Activated CD8-positive, alpha-beta memory T cell treated with anti-CD3 and anti-CD28 coated beads for 36 hours (primary cell): Measurements from ENCODE around the gene SLC7A5. TPM values are rescaled to one million over a fixed set of nuclear protein-coding genes. Genes with fewer than 3 reads are reported as not detected.
"Not testable (repeated sequence)": the region's sequence is repeated elsewhere in the genome, so short reads cannot be mapped to it uniquely, and the experiment has no call there.

Experiments
- CTCF ChIA-PET: fragments of 350-600 bp; sonication (Branson Sonifier 250); formaldehyde crosslinking; loops from one replicate; lab custom pipeline; 2021; ENCODE audit warnings: antibody characterized with exemption; lab: Charles Lee
- POLR2A ChIA-PET: fragments of 350-600 bp; sonication (Branson Sonifier 250); formaldehyde crosslinking; loops from one replicate; lab custom pipeline; 2021; ENCODE audit warnings: antibody characterized with exemption; lab: Charles Lee
- total RNA-seq, 2 experiments: library from RNA; stranded (reverse); gene quantifications; one replicate each; pipeline ENCODE4 v1.2.3, GENCODE V29; 2021

Gene SLC7A5
- total RNA-seq, 2 experiments from 2014 or later = 437 to 441 TPM

DNA sequence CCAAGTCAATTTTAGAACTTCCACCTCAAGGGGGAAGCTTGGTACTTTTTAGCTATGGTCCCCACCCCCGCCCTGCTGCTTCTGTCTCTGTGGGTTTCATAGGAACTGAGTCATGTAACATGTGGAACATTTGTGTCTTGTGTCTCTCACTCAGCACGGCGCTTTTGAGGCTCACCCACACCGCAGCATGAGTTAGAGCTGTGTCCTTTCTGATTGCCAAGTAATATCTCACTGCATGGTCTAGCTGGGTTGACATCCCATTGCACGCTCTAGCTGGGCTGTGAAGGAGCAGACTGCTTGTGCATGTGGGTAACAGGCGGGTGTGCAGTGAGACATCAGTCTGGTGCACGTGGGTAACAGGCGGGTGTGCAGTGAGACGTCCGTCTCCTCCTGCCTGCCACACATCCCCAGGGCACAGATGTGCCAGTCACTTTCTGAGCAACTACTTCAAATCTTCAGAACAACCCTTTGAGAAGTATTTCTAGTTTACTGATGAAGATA lies 26.4 kb upstream of the SLC7A5 start:
- ChIA-PET POLR2A (interaction anchor here (0.8 to 2.3 kb wide), 9 partner anchors 15 to 131 kb away, joined by 3 to 25 read pairs (median 10); partner anchors contain the start of genes BANP and SLC7A5), CTCF (interaction anchor here (0.7 to 4.7 kb wide), 6 partner anchors 15 to 116 kb away, joined by 3 to 35 read pairs (median 8); no protein-coding TSS in a partner anchor)

DNA sequence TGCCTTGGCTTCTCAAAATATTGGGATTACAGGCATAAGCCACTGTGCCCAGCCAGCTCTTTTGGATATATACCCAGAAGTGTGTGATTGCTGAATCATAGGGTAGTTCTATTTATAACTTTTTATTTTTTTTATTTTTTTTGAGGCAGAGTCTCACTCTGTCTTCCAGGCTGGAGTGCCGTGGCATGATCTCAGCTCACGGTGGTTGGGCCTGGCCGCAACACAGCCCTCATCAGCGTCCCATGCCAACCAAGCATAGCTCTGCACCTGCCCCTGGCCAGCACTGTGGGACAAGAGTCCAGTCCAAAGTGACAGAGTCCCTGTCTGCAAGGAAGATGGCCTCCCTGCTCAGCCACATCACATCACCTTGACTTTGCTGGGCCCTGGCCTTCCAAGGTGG lies 24.7 kb upstream of the SLC7A5 start:
- CTCF ChIA-PET = interaction anchor here (1.0 to 1.9 kb wide), 2 partner anchors 19 to 115 kb away, joined by 5 read pairs; no protein-coding TSS in a partner anchor
- POLR2A ChIA-PET = not testable (repeated sequence)

DNA sequence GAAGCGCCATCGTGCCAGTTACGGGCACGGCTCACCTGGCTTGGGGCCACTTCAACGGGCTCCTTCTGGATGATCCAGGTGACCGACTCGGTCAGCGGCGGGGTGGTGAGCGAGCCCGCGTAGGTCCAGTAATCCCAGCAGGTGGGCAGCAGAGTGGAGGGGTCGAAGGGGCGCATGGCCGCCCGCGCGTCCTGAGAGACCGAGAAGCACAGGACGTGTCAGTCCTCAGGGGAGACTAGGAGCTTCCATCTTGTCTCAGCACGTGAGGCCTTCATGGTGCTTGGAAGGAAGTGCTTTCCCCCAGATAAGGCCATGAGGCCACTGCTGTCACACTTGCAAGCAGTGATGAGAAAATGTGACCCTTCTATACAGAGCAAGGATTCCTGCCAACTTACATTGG lies 22.5 kb upstream of the SLC7A5 start:
- ChIA-PET CTCF (interaction anchor here (1.1 kb wide), 1 partner anchor 17 kb away, joined by 3 read pairs; no protein-coding TSS in a partner anchor), POLR2A (no interaction called here)

DNA sequence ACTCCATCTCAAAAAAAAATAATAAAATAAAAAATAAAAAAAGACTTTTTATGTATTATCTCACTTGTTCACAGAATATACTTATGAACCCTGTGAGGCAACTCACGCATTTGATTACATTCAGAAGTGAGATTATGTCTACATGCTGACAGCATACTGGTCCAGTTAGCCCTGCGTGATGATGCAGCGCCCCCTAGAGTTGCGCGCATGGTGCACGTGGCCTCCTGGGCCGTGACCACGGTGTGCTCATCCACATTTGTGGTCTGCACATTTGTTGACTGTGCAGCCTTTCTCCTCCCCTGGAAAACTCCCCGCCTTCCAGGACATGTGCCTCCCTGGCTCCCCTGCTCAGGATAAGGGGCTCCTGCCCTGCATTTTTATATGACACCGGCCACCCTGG lies 20.5 kb upstream of the SLC7A5 start:
- POLR2A ChIA-PET = not testable (repeated sequence)
- CTCF ChIA-PET = interaction anchor here (1.6 kb wide), 1 partner anchor 8 kb away, joined by 5 read pairs; no protein-coding TSS in a partner anchor

DNA sequence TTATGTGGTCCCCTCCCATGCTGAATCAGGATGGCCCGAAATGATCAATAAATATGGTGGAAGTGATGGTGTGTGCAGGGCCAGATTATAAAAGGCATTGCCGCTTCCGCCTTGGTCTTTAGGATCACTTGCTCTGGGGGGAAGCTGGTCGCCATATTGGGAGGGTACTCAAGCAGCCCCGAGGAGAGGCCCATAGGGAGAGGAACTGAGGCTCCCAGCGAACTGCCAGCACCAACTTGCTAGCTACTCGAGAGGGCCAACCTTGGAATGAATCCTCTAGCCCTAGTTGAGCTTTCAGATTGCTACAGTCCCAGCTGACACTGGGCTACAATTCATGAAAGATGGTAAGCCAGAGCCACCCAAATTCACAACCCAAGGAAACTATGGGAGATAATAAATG lies 19.0 kb upstream of the SLC7A5 start:
- CTCF ChIA-PET = interaction anchor here (0.8 to 1.6 kb wide), 2 partner anchors 10 to 109 kb away, joined by 3 to 5 read pairs; no protein-coding TSS in a partner anchor

DNA sequence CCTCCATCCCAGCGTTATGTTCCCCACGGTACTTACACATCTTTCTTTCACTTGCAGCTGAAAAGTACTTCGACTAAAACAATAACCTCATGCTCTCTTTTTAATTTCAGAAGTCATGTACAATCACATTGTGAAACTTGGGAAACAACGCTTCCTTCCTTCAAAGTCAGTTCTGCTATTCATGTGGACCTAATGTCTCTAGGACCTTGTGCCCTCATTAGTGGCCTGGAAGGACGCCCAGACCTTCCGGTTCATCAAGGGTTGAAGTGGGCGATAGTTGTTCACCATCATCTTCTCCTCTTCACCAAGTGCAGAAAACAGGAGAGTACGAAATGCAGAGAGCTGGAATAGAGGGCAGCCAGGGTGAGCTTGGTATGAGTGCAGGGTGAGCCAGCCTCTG lies 18.6 kb upstream of the SLC7A5 start:
- CTCF ChIA-PET, POLR2A ChIA-PET: not testable (repeated sequence)

More for the DNA sequence above, 19.0 kb upstream of the SLC7A5 start:
- POLR2A ChIA-PET = not testable (repeated sequence)

DNA sequence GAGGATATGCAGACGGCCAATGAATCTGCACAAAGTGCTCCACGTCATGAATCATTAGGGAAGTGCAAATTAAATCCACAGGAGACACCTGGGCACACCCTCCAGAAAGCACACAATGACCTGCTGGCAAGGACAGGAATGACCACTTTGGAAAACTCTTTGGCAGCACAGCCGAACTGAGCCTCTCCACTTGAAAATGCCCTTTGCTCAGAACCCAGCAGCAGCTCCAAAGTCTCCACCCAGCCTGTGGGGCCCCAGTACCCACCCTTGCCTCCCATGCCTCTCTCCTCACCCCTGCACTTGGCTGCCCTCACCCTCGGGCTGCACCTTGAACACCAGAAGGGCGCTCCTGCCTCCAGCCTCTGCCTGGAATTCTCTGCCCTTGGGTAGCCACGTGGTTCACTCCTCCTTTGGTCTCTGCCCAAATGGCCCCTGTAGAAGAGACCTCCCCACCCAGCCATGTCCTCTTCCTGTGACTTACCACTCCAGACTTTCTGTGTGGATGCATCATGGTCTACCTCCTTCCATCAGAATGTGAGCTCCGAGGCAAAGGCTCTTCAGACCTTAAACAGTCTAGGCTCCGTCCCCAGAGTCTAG lies 16.2 kb upstream of the SLC7A5 start:
- POLR2A ChIA-PET = not testable (repeated sequence)
- CTCF ChIA-PET = interaction anchor here (0.6 to 0.7 kb wide), 2 partner anchors 12 to 89 kb away, joined by 3 read pairs; no protein-coding TSS in a partner anchor

DNA sequence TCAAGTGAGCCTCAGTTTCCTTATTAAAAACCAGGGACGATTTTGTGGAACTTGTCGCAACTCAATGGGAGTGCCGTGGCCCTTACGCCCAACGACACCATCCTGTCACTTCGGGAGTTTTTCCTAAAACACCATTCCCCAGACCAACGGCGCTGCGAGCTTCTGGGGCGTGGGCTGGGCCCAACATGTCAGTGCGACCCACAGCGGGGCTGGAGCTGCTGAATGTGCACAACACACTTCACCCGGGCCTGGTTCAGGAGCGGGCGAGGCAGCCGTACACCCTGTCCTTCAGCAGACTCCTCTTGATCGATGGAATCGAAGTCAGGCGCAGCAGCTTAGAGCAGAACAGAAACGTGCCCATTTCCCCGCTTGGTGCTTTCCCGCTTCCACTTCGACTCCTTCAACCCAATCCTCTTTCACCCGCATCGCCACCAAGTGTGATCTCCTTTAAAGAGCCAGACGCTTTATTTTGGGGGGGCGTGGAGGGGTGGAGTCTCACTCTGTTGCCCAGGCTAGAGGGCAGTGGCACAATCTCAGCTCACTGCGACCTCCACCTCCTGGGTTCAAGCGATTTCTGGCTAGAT lies 13.2 kb upstream of the SLC7A5 start:
- ChIA-PET CTCF (no interaction called here), POLR2A (no interaction called here)

DNA sequence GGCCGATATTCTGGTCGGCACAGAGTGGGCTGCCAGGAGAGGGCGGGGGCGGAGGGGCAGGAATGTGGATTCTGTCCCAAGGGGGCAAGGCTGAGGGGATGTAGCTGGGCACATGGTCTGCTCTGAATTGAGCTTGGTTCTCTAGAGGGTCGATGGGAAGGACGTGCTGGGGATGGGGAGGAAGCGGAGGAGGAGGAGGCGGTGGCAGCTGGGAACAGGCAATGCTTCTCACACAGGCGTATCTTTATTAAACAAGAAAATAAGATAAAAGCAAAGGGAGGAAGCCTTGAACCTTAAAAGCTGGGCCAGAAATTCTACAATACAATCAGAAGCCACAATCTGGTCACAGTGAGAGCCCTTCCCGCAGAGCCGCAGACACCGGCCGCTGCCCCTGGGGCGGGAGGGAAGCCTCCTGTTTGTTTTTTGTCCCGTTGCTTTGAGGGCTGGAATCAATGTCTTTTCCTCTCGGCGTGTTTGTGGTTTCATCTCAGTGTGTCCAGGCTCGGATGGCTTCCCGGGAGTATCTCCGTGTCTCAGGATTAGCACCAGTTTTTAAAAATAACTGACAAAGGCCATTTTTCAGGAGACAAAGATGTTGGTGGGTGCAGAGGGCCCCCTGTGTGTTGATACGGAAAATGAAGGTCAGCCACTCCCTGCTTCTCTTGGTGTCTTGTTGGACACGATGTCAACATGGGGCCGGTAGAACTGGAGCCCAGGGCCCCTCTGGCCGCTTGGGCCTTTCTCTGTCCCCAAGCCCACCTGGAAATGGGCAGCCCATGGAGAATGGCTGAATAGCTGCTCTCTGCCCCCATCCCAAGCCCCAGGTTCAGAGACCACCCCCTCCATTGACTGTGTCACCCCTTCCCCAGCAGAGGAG lies 12.3 kb upstream of the SLC7A5 start:
- POLR2A ChIA-PET = interaction anchor here (0.8 kb wide), 1 partner anchor 14 kb away, joined by 3 read pairs; no protein-coding TSS in a partner anchor
- CTCF ChIA-PET = no interaction called here

DNA sequence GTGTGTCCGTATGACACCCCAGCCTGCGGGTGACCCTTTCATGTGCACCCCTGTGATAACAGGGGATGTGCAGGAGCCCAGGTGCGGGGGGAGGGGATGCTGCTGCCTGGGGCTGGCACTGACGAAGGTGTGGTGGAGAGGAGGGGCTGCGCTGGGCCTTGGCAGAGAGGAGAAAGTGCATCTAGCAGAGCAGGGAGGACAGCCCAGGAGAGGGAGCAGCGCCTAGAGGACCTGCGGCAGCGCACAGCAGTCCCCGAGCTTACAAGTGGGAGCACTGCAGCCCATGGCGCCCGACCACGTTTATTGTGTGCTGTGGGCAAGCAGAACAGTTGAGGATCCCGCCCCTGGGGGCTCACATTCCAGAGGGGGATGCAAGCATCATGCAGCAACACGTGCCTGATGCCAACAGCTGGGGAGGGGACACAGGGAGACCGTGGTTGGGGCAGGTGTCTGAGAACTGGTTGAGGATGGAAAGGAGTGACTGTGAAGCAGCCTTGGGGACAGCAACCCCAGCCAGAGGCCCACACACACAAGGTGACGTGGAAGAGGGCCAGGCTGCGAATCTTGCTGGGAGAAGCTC lies 10.9 kb upstream of the SLC7A5 start:
- POLR2A ChIA-PET = no interaction called here
- CTCF ChIA-PET = no interaction called here

DNA sequence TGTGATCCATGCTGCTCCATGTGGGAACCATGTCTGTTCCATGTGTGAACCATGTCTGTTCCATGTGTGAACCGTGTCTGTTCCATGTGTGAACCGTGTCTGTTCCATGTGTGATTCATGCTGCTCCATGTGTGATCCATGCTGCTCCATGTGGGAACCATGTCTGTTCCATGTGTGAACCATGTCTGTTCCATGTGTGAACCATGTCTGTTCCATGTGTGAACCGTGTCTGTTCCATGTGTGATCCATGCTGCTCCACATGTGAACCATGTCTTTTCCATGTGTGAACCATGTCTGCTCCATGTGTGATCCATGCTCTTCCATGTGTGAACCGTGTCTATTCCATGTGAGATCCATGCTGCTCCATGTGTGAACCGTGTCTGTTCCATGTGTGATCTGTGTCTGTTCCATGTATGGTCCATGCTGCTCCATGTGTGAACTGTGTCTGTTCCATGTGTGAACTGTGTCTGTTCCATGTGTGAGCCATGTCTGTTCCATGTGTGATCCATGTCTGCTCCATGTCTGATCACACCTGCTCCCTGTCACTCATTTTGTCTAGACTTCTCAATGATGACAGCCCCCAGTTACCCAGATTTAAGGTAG lies 10.2 kb upstream of the SLC7A5 start:
- POLR2A ChIA-PET, CTCF ChIA-PET: not testable (repeated sequence)

DNA sequence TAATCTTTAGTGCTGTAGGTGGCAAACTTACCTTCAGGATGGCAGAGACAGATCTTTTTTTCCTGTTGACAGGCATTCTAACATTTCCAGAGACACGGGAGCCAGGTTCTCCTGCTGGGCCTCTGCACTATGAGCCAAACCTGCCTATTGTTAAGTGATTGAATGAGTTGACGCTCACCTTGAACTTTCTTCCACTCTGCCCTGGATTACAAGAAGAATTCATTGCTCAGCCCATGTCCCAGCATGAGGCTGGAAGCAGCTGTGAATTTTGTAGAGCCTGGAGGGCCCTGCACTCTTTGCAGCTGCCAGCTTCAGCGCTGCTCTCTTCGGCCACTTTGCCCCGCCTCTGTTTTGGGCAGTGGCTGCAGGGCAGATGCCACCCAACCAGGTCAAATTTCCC lies 9.4 kb upstream of the SLC7A5 start:
- CTCF ChIA-PET = interaction anchor here (1.0 to 1.6 kb wide), 2 partner anchors 27 to 99 kb away, joined by 5 read pairs; no protein-coding TSS in a partner anchor
- POLR2A ChIA-PET = no interaction called here

DNA sequence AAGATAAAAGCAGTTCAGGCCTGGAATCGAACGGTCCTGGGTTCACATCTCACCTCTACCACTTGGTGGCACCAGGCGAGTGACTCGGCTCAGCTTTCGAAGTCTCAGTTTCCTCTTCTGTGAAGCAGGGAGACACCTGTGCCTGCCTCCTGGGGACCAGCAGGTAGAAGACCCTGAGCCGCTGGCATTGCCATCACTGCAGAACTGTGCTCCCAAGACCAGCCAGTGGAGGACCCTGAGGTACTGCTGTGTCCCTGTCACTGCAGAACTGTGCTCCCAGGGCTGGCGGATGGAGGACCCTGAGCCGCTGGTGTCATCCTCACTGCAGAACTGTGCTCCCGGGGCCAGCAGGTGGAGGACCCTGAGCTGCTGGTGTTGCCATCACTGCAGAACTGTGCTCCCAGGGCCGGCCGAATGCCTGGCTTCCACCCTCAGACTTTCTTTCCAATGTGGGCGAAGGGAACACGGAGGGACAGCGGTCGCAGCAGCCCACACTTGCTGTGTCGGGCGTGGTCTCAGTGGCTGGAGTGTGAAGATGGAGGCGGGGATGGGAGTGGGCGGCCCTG lies 8.7 kb upstream of the SLC7A5 start:
- CTCF ChIA-PET = interaction anchor here (1.0 to 1.6 kb wide), 2 partner anchors 28 to 99 kb away, joined by 5 read pairs; no protein-coding TSS in a partner anchor
- POLR2A ChIA-PET = no interaction called here

DNA sequence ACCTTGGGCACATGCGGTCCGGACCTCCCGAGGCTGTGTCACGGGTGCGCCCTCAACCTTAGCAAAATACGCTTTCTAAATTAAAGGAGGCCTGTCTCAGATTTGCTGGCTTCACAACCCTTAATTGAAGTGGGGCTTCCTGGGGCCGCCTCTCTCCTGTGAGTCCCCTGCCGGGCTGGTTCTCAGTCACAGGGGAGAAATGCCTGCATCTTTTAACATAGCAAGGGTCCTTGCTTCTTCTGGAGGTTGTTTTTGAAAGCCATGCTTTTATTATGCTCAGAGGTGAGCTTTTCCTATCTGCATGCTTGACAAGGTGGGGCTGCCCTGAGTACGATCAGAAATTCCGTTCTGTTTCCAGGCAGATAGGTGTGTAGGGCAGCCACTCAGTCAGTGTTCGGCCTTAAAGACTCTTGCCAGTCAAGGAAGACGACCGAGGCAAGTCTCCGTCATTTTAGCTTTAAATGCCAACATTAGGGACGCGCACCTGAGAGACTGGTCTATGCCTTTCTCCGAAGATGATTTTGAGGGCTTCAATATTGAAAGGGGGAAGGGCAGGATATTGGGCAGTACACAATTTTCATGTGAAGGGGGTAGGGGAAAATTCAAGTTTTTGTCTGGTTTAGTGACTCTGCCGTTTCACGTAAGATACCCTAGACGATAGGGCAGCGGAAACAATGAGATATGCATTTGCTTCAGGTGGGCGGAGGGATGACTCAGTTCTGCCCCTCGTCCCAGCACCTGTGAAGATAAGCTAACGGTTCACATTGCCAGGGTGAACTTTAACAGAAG lies 5.5 kb upstream of the SLC7A5 start:
- ChIA-PET CTCF (interaction anchor here (0.7 to 13.1 kb wide), 14 partner anchors 17 to 597 kb away, joined by 3 to 196 read pairs (median 4); no protein-coding TSS in a partner anchor), POLR2A (interaction anchor here (0.7 to 3.1 kb wide), 8 partner anchors 9 to 109 kb away, joined by 3 to 25 read pairs (median 4); partner anchors contain the start of gene KLHDC4)

DNA sequence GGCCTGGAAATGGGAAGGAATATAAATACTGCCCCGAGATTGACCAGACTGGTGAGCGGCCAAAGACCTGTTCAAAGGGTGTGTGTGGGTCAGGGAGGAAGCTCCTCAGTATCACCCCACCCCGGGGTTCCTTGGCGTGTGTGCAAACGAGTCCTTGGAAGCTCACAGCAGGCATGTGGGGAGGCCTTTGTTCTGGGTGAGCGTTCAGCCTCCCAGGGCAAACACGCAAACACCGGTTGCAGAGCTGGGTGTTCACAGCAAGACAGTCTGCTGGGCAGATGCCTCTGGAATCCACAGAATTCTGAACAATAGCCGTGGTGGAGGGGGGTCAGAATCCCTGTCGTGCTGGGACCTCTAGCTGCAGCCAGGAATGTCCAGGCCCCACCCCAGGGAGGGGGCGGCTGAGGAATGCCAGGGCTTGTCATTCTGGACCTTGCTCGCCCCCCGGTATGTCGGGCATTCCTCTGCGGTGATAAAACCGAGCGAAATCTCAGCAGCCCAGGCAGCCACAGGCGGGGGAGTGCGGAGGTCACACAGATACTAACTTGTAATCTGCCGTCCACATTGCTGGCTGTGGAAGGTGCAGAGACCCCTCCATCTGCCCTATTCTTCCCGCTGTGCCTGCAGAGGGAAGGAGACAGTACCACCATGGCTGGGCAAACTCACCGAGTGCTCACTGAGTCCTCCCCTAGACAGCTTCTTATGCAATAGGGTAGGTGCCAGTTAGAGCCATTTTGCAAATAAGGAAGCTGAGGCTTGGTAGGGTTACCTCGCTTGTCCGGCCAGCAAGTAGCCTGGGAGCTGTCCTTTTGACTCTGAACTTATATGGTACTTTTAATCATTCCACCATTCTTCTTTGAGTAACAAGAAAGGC lies 1.3 kb upstream of the SLC7A5 start:
- CTCF ChIA-PET = interaction anchor here (0.6 to 13.1 kb wide), 16 partner anchors 14 to 172 kb away, joined by 3 to 196 read pairs (median 6); partner anchors contain the start of gene KLHDC4
- POLR2A ChIA-PET = interaction anchor here (1.0 to 7.4 kb wide), 6 partner anchors 14 to 106 kb away, joined by 4 to 133 read pairs (median 10); partner anchors contain the start of gene KLHDC4

DNA sequence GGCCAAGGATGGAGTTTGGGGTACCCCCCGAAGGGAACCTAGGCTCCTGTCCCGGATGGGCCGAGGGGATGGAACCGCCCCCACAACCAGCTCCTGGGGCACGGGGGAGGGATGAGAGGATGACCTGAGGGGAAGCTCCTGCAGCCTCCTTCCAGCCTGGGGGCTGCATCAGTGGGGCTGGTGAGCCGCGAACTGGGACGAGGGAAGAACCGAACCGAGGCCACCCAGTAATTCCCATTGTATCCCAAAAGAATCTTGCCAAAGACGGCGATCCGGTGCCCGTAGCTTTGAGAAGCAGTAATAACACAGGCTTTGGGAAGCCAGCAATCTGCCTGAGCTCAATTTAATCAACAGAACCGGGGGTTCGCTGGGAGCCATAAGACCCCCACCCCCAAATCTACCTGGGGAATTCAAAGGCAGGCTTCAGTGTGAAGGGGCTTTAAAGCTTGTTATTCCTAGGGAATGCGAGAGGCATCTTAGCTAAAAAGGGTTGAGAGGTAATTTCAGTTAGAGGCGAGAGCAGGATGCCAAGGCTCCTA lies 641 bp upstream of the SLC7A5 start:
- CTCF ChIA-PET = interaction anchor here (0.6 to 13.1 kb wide), 8 partner anchors 20 to 104 kb away, joined by 3 to 196 read pairs (median 6); partner anchors contain the start of gene KLHDC4
- POLR2A ChIA-PET = interaction anchor here (1.3 to 7.4 kb wide), 5 partner anchors 13 to 105 kb away, joined by 6 to 133 read pairs (median 14); partner anchors contain the start of gene KLHDC4
